HG03558 (cell line): ENCODE measurements around the gene SOCS3.

ENCODE experiments used
- ATAC-seq: cut with Tn5 transposase; IDR thresholded peaks from one replicate; pipeline ENCODE4 v1.9.1; 2021; ENCODE audit warnings: moderate number of reproducible peaks; ENCODE audit not compliant: unreplicated experiment; ENCODE audit errors: extremely low read depth

The SOCS3 gene

DNA sequence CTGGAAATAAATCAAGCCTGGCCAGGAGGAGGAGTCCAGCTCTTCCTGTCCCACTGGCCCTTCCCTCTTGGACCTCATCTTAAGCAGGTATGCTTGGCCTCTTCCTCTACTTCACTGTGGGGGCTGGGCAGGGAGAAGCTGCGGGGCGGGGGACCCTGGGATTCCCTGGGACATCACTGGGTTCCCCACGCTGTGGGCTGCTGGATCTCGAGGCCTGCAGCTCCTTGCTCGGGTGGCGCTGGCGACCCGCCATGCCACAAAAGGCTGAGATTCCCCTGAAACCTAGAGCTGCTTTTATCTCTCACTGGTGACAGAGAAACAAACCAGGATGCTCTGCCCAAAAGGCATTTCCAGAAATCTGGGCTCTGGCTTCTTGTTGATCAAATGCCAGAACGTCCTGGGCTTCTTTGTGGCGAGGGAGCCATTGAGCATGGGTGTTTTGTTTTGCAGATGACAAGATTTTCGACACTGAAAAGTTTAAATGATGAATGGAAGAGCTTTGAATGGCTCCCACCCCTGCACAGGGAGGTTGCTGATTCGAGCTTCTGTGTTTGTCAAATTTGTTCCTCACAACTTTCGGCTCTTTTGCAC lies 10.0 kb upstream of the SOCS3 start:
- no peak for ATAC-seq

DNA sequence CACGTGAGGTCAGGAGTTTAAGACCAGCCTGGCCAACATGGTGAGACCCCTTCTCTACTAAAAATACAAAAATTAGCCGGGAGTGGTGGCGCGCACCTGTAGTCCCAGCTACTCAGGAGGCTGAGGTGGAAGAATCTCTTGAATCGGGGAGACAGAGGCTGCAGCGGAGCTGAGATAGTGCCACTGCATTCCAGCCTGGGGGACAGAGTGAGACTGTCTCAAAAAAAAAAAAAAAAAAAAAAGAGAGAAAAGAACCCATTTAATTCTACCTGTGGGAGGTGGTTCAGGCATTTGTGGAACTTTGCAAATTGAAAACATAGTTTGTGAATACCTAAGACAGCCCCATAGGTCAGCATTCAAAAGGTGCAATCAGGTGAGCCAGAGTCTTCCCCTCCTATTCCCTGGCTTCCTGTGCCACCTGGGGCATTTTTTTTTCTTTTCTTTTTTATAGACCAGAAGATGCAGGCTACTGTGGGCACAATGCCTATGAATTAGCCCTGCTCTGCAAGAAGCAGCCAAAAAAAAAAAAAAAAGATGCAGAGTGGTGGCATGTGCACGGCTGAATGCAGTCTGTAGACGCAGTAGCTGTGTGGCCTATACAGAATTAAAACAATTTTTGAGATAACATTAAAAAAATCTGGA lies 9.1 kb upstream of the SOCS3 start:
- ATAC-seq, result no peak

DNA sequence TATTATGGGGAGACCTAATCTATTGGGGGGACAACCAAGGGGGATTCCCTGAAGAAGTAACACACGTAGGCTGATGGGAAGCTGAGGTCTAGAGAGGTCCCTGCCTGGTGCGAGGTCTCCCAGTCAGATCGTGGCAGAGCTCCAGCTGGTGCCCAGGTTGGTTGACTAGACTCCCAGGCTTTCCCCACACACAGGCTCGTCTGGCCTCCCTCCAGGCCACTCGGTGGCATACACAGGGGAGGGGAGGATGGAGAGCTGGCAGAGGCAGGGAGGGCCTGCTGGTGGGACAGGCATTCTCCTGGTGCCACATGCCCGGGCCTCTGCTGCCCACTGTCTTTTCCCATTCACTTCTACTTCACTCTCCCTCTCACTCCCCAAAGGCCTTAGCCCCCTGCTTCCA lies 8.5 kb upstream of the SOCS3 start:
- ATAC-seq, result no peak

DNA sequence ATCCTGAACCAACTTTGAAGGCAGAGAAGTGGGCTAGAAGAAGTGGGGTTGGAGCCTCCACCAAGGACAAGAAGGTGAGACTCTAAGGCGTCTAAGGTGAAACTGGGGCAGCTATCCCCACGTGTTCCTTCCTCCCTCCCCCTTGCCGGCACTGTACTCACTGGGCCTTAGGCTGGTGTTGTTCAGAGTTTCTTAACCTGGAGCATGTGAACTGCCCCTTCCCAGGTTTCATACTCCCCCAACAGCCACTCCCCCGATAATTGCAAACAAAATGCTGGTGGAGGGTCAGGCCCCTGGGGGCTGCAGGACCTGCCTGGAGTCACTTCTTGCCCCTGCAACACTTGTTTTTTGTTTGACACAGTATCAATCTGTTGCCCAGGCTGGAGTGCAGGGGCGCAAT lies 7.3 kb upstream of the SOCS3 start:
- ATAC-seq, result no peak

DNA sequence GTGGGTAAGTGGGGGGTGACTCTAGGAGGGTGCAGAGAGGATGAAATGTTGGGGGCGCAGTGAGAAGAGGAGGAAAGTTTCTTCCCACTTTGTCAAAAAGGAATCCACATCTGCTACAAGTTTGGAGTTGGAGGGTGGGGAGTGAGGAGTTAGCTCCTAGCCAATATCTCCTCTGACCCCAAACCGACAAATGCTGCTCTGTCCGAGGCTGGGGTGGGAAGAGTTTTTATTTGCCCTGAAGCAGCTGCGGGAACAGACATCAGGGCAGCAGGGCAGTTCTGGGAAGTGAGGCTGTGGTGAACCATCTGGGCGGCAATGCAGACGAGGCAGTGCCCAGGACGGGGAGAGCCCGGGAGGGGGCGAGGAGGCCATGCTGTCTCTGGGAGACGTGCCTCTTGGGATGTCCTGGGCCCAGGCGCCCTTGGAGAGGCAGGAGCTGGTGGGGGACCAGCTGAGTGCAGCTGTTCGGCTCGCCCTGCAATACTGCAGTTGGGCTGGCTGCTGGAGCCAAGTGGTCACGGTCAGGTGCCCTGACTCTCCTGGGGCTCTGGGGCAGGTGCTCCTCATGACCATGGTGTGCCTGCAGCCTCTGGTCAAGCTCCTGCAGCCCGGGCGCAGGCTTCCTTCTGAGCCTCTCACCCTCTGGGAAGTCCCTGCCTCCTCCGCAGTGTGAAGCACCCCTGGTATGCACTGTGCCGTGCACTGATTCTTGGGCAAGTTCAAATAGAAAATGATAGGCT lies 6.4 kb upstream of the SOCS3 start:
- no peak for ATAC-seq

- no peak for ATAC-seq
Measured at GRCh38 chr17:78365561-78366108, 5.8 kb upstream of the SOCS3 start.

DNA sequence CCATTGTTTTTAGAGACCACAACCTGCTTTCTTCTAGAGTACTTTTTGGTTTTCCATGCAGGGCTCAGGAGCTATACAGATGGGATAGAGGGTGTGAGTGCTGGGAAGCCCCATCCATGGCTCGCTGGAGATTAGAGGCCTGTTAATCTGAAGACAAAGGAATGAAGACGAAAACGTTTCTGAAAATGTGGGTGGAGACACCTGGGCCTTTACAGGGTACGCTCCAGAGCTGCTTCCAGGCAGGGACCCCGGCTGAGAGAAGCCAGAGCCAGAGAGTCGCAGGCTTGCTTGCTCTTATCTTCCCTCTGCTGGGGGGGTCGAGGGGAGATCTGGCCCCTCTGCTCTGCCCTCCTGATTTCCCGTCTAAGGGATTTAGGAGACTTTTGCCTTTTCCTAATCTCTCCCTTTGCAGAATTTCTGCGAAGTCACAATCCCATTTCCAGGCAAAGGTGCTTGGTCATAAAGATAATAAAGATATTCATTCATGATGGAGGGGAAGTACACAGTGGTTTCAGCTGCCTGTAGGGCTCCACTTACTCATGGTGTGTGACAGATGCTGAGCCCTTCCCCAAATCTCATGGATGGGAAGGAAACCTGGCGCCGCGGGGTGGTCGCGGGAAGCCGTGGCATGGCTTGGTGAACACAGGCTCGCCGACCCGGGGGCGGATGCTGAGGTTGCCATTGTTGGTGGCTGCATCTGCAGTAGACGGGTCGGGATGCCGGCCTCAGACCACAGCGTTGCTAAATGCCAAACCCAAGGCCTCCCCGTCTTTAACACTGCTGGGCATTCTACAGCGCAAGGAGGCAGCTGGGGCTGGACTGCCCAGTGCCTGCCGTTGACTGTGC lies 4.8 kb upstream of the SOCS3 start:
- ATAC-seq, result no peak

- no peak for ATAC-seq
Measured at GRCh38 chr17:78362671-78363070, 2.8 kb upstream of the SOCS3 start.

- ATAC-seq, result no peak
Measured at GRCh38 chr17:78362232-78362631, 2.4 kb upstream of the SOCS3 start.

DNA sequence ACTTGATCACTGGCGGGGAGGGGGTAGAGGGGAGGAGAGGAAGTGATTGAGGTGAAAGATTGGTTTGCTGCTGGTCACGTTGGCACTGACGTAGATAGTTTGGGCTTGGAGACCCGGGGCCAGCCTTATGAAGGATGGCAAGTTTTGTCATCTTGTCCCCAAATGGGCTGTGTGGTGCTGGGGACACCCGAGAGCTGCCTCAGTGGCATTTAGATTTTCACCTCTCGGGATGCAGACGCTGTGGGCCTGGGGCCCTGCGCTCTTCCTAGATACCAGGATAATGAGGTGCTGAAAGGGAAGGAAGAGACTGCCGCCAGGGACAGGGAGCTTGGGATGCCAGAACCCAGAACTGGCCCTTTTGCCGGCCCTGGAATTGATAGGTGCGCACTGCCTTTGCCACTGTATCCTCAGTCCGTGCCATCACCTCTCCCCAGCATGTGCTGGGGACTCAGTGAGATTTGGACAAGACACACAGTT lies 1.4 kb upstream of the SOCS3 start:
- ATAC-seq, result no peak

DNA sequence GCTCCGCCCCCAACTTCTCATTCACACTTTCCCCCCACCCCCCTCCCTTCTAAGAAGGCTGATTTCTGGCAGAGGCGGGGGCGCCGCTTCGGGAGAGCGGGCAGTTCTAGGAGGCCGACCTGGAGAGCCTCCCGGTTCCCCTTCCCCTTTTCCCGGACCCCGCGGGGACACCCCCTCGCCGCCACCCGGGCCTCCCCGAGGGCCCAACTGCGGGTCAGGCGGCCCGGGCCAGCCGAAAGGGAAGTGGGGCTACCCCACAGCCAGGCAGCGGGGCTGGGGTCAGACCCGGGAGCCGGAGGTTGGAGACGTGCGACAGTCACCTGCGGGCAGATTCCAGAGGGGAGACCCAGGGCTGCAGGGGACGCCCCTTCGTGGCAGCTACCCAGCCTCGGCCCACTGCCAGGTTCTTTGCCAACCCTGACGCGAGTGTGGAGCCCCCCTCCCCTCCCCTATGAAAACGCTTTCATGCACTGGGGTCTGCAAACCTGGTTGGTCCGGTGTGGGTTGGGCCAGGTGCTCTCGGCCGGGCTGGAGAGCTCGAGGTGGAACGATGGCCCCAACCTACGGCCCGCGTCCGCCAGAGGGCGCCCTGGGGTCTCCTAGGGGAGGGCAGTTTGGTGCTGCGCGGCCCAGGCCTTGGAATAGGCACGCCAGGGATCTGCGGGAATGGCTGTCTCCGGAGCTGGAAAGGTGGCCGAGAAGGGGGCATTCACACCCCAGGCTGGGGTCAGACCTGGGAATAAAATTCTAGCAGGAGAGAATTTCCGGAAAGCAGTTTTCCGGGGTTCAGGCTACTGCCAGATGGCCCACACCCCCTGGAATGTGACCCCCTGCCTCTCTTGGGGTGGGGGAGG lies 721 bp upstream of the SOCS3 start:
- ATAC-seq, result no peak

GRCh38 chr17:78359321-78359996 lies 418 bp downstream of the SOCS3 start:
- no peak for ATAC-seq

- ATAC-seq, result no peak
Measured at GRCh38 chr17:78358538-78359320, 1.1 kb downstream of the SOCS3 start.

- ATAC-seq, result no peak
Measured at GRCh38 chr17:78357672-78358537, 2.0 kb downstream of the SOCS3 start.

DNA sequence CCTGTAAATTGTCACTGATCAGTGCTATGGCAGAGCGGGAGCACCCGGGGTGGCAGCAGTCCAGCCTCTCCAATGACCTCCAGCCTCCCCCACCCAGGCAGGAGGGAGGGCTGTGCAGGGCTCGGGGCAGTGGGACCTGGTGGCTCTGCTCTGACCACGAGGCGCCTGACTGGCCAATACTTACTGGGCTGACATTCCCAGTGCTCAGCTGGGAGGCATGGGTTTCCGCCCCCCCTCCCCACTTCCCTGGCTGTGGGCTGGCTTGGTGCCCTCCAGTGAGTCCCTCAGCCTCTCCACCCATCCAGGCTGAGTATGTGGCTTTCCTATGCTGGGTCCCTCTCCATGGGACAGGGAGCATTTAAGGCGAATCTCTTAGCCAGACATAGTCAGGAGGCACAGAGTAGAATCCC lies 2.7 kb downstream of the SOCS3 start:
- ATAC-seq, result no peak

- ATAC-seq, result peak; percentile 46
Measured at GRCh38 chr17:78356101-78356713, 3.7 kb downstream of the SOCS3 start.

GRCh38 chr17:78355701-78356100 lies 4.2 kb downstream of the SOCS3 start:
- ATAC-seq, result no peak
